Stimulated activated CD8-positive, alpha-beta memory T cell treated with anti-CD3 and anti-CD28 coated beads, Interleukin-12 subunit alpha, Interleukin-12 subunit beta, amount 100 ng/mL, for 24 hours (primary cell): ENCODE results near the gene GALNT15.

Source experiments
- DNase-seq: peaks from one replicate; pipeline ENCODE4 v3.0.0-alpha.2; 2020; ENCODE audit errors: extremely low read depth

Gene GALNT15

DNA sequence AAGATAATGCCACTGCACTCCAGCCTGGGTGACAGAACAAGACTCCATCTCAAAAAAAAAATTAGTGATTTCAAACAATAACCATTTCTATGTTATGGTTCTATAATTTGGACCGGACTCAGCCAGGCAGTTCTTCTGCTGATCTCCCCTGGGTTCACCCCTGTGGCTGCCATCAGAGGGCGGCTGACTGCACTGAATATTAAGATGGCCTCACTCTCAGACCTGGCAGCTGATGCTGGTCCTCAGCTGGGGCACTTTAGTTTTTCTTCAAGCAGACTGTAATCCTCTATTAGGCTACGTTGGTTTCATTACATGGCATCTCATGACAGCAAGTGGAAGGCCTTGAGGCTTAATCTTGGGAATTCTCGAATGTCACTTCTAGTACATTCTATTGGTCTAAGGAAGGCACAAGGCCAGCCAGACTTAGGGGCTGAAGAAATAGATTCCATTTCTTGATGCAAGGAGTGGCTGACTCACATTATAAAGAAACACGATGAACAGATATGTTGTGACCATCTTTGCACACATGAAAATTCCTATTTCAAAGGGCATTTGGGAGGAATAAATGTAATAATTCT lies 12.8 kb downstream of the GALNT15 start:
- DNase-seq = no peak

DNA sequence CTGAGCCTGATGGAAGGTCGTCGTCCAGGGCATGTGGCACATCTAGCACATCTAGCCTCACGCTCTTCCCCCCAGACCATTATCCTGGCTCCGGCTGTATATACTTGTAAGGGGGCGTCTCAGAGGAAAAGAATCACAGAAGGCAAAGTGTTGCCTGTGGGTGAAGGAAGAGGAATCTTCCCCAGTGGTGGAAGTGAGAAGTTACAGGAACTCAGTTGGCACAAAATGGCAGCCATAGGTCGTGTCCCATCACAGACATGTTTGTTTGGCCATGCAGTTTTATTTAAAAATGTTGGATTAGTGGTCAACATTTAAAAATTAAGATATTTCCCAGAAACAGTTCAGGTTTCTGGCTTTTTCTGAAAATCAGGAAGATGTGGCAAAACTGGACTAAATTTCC lies 13.6 kb downstream of the GALNT15 start:
- DNase-seq = no peak

DNA sequence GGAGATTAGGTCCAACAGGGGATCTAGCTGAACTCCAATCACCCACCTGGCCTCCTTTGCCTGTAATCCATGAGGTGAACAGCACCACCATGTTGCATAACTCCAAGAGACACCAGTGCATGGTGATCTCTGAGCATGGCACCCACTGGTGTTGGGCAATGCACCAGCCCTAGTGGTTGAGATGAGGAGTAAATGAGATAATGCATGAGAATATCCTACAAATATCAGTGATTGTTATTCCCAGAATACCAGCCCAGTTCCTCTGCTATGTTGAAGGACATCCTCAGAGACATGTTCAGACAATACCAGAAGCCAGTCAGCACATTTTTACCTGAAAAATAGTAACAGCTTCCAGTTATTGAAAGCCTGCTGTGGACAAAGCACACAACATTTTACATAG lies 14.7 kb downstream of the GALNT15 start:
- DNase-seq = no peak

DNA sequence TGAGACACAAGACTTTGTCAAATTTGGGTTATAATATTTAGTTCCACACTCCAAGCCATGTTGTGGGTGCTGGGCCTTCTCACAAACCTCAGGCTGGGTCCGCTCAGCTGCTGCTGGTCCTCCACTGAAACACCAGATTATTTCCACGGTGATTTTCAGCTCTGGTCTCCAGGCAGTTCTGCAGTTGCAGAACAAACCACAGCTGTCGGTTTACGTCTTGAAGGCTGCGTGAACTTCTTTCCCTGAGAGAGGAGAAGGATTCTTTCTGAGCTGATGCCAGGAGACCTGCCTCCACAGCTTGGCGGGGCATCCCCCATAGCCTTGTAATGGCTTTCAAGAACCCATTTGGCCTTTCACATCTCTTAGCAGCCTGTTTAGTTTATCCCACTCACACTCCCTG lies 16.2 kb downstream of the GALNT15 start:
- DNase-seq = no peak

DNA sequence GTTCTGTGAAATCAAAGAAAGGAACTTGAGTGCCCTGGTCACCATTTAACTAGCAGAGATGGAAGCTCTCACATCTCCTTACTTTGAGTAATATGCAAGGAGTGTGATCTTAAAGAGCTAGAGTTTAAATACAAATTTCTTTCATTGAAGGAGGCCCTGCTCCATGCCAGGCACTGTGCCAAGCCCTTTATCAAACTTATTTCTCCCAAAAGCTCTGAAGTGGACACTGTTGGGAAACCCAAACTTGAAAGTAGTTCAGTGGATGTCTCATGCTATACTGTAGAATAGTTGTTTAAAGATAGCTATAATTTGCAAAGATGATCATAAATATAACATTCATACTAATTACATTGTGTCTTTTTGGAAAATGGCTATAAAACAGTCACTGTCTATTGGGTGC lies 17.1 kb downstream of the GALNT15 start:
- DNase-seq = no peak

DNA sequence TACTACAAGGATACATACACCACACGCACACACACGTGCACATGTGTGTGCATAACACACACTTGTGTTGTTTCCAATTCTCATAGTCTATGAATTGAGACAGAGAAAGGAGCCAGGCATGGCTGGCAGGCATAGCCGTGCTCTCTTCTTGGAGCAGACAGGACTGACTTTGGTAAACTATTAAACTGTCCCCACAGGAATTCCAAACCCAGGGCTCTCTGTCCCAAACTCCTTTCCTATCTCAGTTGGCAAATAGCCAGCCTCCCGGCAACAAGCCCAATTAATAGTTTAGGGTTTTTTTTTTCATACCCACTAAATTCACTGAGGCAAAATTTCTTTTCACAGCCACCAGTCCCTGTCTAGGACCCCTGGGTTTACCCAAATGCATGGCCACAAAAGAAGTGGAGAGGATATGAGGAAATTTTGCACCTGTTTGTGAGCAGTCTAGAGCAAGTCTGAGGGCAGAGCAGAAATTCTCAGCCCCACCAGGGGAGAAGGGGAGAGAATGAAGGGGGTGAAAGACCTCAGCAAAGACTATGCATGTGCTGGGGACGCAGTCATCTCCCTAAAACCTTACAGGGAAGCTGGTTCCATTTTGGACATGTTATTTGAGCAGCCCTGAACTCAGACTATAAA lies 17.8 kb downstream of the GALNT15 start:
- DNase-seq = no peak

DNA sequence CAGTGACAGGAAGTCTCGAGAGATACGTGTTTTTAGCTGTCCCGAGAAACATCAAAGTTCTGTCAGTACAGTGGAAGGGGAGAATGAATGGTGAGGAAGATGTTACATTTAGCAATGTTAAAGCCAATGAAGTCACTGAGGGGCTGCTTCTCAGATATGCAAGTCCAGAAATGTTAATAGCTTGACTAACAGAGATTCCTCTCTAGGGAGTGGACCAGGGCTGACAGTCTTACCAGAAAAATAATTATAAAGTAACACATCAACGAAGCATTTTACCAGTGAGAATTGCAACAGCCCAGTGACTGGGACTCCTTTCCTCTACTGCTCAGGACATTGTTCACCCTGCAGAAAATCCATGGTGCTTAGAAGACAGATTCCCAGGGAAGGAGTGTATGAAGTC lies 23.9 kb downstream of the GALNT15 start:
- DNase-seq = no peak

DNA sequence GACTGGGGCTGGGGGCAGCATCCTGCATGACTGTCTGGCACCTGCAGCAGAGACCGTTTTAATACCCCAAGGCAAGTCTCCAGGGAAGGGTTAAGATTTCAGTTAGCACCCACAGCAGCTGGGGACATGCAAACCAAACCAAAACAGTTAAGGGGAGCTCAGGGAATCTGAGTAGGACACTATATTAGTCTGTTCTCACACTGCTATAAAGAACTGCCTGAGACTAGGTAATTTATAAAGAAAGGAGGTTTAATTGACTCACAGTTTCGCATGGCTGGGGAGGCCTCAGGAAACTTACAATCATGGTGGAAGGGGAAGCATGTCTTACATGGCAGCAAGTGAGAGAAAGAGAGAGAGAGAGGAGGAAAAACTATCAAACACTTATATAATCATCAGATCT lies 25.3 kb downstream of the GALNT15 start:
- no peak for DNase-seq

DNA sequence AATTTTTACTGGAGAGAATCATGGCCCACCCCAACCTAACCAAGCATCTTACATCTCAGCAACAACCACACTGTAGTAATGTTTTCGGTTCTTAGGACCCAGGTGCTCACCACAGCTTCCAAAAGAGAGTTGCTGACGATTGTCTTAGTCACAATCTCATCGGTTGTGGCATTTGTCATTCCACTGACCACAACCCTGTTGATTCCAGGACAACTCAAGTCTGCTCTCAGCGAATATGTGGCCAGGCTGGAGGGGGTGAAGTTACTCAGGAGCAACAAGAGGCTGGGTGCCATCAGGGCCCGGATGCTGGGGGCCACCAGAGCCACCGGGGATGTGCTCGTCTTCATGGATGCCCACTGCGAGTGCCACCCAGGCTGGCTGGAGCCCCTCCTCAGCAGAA lies 25.9 kb downstream of the GALNT15 start:
- no peak for DNase-seq

DNA sequence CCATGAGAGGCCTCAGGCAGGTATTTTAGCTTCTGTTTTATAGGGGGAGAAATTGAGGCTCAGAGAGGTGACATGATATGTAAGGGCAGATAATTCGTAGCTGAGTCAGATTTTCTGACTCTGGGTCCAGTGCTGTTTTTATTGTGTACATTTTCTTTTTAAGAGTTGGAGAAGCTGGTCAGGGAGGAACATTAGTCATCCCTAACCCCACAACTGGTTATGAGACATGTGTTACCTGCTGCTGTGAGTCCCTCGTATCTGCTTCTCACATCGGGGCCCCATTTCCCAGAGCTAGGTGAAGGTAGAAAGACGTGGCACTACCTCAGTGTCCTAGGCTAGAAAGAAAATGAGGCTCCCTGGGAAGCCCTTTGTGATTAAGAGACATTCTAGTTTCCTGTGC lies 28.6 kb downstream of the GALNT15 start:
- DNase-seq = no peak

DNA sequence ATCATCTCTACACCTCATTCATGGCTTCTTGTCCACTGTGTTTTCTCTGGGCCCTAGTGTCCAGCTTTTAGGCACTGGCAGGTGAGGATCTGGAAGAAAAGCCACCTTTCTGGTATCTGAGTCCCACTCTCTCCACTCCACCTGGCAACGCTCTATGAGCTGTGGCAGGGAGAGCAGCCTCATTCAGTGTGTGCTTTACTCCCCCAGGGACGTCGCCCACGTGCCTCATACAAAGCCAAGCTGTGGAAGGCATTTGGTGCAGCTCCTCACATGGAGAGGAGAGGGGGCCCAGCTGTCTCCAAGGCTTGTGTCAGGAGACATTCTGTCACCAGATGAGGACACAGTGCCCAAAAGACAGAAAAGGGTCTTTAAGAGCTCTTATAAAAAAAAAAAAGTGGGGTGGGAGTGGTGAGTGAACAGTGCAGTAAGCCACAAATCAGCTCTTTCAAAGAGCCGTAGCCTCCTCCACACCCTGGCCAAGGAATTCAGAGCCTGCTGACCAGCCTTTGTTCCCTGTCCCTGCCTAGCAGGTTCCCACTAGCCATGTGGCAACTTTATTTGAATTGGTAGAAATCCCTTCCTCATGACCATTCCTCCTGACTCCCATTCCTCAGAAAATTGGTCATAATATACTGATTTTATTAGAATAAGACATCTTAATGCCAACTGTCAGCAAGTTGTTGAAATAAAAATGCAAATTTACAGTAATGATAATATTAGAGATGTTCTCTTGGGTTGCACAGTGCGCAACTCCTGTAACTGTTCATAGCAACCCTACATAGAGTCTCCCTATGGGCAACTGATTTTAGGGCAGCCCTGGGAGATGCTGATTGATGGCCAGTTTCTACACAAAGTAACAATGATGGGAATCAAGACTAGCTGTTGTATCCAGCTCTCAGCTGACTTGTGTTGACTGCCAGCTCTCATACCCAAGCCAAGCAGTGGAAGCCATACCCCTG lies 29.5 kb downstream of the GALNT15 start:
- DNase-seq = no peak

DNA sequence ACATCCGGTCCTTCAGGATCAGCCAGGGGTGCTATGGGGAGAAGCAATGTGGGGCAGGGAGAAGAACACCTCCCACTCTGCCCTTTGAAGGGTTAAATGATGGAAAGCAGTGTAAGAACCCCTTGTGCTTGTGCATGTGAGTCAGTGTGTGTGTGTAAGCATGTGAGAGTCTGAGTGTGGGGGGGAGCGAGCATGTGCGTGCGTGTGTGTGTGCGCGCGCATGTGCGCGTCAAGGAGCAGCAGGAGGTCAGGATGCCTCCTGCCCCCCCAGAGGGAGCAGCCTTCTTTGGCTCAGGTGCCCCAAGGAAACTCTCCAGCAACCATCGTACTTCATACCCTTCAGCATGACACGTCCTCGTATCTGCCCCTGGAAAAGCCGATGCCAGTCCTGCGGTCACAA lies 30.3 kb downstream of the GALNT15 start:
- DNase-seq = no peak

DNA sequence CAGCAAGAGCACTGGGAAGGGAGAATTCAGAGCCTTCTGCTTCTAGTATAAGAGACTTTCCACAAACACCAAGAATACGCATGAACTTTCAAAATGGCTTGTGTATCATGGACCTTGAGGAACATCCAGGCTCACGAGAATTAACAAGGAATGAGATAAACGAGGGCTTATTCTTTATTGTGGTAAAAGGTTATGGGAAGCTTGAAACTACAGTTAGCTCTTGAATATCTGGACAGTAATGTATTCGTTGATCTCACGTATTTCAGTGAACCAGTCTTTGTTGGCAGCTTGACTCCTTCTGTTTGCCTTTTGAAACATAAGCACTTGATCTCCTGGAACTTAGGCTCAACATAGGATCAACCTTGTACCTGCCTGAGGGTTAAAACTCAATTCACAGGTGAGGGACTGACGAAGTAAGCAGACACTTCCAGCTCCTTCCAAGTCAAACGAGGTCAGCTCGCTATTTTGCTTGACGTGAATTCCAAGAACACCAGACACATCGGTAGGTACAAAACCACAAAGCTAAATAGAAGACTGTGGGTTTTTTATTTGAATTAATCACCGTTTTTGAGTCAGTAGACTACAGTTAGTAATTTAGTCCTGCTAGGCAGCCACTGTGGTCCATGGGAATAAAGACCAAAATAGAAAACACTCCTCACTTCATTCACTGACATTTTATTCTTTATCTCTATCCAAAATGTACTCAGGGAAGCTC lies 30.8 kb downstream of the GALNT15 start:
- no peak for DNase-seq

DNA sequence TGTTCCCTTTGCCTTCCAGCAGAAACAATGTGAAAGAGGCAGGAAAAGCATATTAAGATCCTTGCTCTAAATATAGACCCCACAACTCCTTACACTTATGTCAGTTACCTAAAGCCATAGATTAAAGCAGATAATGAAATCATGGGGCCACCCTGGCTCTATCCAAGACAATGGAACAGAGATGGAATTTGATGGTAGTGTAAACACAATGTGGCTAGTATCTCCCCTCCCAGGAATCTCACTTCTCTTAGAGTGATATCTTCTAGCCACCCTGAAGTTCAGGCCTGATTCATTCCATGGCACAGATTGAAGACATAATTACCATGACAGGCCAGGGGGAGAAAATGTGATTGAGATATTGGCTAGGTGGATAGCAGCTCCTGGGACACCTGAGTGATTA lies 32.6 kb downstream of the GALNT15 start:
- DNase-seq = no peak

DNA sequence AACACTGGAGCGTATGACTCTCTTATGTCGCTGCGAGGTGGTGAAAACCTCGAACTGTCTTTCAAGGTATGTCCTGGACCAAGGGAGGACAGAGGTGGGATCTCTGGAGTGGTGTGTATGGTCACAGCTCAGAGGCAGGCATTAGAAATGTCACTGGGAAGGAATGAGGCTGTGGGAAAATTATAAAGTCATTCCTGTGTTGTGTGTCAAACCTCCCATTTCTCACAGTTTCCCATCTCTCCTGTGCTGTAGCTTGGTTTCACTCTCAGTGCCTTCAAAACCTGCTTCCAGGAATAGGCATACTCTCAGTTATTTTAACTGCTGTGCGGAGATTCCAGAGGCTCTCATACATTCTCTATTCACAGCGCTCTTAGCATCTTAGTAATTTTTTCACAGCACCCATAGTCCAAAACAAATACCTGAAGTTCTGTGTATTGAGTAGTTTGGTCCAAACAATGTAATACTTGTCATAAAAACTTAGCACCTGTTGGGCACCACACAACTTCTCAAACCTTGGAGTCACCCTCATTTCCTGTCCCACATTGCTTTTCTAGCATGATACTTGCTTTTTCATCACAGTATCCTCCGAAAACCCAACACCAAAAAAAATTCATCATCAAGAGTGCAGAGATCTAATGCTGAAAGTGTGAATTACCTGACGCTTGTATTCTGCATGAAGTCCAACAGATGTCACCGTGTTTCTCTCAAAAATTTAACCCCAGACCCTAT lies 36.9 kb downstream of the GALNT15 start:
- no peak for DNase-seq

DNA sequence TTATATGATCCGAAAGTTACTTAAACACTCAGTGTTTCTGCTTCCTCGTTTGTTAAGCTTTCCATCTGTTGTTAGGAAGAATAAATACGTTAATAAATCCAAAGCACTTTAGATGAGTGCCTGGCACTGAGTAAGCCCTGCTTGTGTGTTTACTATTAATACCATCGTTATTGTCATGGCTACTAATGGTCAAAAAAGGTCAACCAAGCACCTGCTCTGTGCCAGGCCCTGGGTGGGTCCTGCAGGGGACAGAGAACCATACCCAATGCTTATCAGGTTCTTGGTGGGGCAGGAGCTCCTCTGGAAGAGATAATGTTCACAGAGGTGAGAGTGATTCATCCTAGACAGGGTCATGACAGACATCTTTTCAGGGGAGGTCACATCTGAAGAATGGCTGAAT lies 39.9 kb downstream of the GALNT15 start:
- no peak for DNase-seq

DNA sequence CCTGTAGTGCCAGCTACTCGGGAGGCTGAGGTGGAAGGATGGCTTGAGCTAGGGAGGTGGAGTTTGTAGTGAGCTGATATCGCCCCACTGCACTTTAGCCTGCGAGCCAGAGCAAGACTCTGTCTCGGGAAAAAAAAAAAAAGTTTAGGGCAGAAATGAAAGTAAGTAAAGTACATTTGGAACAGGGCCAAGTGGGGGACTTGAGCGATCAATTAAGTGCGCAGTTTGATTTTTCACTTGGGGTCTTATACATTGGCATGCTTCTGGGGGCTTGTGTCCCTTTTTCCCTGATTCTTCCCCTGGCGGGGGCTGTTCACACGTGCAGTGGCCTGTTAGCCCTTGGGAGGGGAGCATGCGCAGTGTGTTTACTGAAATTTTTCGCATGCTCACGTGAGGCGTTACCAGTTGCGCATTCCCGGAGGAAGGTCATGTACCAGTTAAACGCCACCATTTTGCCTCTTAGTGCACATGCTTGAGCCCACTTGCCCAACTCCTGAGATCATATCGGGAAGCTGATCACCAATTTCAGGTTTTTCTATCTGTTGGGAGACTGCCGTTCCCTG lies 42.0 kb downstream of the GALNT15 start:
- no peak for DNase-seq

DNA sequence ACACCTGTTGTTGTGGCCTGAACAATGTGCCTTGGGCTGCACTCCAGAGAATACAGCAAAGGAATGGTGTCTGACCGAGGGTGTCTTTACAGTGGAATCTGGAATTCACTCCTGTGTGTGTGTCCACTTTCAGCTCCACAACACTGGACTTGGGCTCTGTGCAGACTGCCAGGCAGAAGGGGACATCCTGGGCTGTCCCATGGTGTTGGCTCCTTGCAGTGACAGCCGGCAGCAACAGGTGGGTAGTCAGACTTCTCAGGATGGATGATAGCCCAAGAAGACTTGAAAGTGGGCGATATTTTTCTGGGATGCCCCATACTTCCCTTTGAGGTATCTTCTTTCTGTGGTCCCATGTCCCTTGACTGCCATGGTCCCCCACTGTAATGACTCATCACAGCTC lies 45.3 kb downstream of the GALNT15 start:
- no peak for DNase-seq

DNA sequence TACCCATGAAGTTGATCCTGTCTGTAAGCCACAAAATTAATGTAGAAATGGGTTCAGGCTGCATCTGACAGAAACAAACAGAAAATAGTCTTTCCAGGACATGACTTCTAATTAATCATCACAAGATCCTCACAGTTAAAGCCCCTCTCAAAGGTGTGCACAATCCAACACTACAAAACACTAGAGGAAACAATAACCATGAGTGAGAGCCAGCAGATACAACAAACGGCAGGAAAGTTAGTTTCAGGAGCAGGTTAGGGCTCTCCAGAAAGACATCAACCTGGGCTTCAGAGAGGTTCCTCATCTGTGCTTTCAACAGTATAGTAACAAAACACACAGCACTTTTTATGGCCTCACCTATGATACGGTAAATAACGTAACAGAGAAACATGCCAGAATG lies 47.5 kb downstream of the GALNT15 start:
- no peak for DNase-seq

DNA sequence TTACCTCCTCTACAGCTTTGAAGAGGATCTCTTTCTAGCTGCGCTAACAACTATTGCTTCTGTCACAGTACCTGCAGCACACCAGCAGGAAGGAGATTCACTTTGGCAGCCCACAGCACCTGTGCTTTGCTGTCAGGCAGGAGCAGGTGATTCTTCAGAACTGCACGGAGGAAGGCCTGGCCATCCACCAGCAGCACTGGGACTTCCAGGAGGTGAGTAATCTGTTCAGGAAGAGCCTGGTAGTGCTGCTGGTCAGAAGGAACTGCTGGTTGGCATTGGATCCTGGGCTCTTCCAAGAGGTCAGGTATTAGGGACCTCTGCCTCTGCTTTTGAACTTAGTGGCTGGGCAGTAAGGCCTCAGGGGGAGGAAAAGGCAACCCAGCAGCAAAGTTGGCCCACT lies 48.1 kb downstream of the GALNT15 start:
- DNase-seq = no peak

DNA sequence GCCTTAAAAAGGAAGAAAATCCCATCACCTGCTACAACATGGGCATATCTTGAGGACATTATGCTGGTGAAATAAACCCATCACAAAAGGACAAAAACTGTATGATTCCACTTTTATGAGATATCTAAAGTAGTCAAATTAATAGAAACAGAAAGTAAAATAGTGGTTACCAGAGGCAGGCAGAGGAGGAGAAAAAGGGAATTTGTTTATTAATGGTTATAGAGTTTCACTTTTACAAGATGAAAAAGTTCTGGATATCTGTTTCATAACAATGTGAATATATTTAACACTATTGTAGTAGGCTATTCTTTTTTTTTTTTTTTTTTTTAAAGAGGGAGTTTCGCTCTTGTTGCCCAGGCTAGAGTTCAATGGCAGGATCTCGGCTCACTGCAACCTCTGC lies 49.8 kb downstream of the GALNT15 start:
- DNase-seq = no peak
